Transverse colon (tissue), 4 donors: ENCODE data around the gene GPS1. TPM values are rescaled to one million over a fixed set of nuclear protein-coding genes. Genes with fewer than 3 reads are reported as not detected.

Experiments
- DNase-seq: peaks from one replicate; pipeline ENCODE4 v3.0.0-alpha.2; 2019
- H3K27ac ChIP-seq, 4 donors: fragments of 200-600 bp; sonication (generic); 2 replicates each; pipeline ENCODE4 v1.5.1; 2016 to 2018; ENCODE audit warnings: inconsistent platforms in 4 of 4
- H3K27me3 ChIP-seq: fragments of 200-600 bp; sonication (generic); 2 replicates; pipeline ENCODE4 v1.5.1; 2017; ENCODE audit warnings: inconsistent platforms
- H3K36me3 ChIP-seq, 4 donors: fragments of 200-600 bp; sonication (generic); 2 replicates each; pipeline ENCODE4 v1.5.1; 2017 to 2019; ENCODE audit warnings: inconsistent platforms in 4 of 4
- H3K4me1 ChIP-seq, 4 donors: fragments of 200-600 bp; sonication (generic); 2 replicates each; pipeline ENCODE4 v1.5.1; 2017 to 2020; ENCODE audit warnings: inconsistent platforms in 4 of 4
- H3K4me3 ChIP-seq, 4 donors: fragments of 200-600 bp; sonication (generic); 1 replicate in 1 of 4; 2 replicates in 3 of 4; pipeline versions ENCODE4 v1.5.1 to v1.6.1; 2017 to 2019; ENCODE audit warnings: inconsistent platforms in 4 of 4
- H3K9me3 ChIP-seq, 2 donors: fragments of 200-600 bp; sonication (generic); 2 replicates each; pipeline ENCODE4 v1.5.1; 2017 to 2019; ENCODE audit warnings: inconsistent platforms in 2 of 2
- CTCF ChIP-seq, 5 experiments: fragments of 200-600 bp in 3 of 5; fragments of 450-650 bp in 2 of 5; sonication (generic) in 3 of 5; IDR thresholded peaks; 1 replicate in 2 of 5; 2 replicates in 3 of 5; pipeline ENCODE4 v1.5.1; 2016 to 2017; ENCODE audit warnings: antibody characterized with exemption in 5 of 5, inconsistent platforms in 3 of 5, mild to moderate bottlenecking in 2 of 5, moderate library complexity in 1 of 5
- EP300 ChIP-seq: sonication (generic); formaldehyde crosslinking; IDR thresholded peaks from one replicate; pipeline ENCODE4 v1.6.1; 2017; ENCODE audit warnings: antibody characterized with exemption, low read depth
- POLR2A ChIP-seq: fragments of 450-650 bp; IDR thresholded peaks from one replicate; pipeline ENCODE4 v1.6.1; 2016; ENCODE audit warnings: antibody characterized with exemption, mild to moderate bottlenecking, moderate library complexity
- POLR2AphosphoS5 ChIP-seq, 3 donors: sonication (generic); formaldehyde crosslinking; IDR thresholded peaks; one replicate each; pipeline ENCODE4 v1.6.1; 2016; ENCODE audit warnings: antibody characterized with exemption in 3 of 3
- WGBS, 2 donors: methylation state at CpG; one replicate each; pipeline ENCODE4 v1.1.5; 2018; ENCODE audit warnings: low coverage in 1 of 2; 5-methylcytosine and 5-hydroxymethylcytosine counted together
- in situ Hi-C, 4 donors: fragments of 200-750 bp; cut with MboI; loops; one replicate each; pipeline versions ENCODE4 v1.15.0 to v1.15.1; 2017; ENCODE audit warnings: low sequenced_read_pairs in 3 of 4, low pct_ligation_motif_present in 1 of 4, low pct_unique_long_range_greater_than_20kb in 1 of 4
- intact Hi-C: fragments of 100-400 bp; cut with DNase I; formaldehyde crosslinking; loops from one replicate; pipeline ENCODE4 v1.15.1; 2023; ENCODE audit warnings: low total_unique reads
- total RNA-seq, 4 donors: library from RNA; depleted of rRNA; stranded (reverse); fragments of >200 nt; gene quantifications; one replicate each; pipeline ENCODE4 v1.1.0, GENCODE V29; 2016

GPS1 gene
- total RNA-seq, 4 donors from 2014 or later, result 42.0 to 160 (median 85.5) TPM

- in situ Hi-C loops, result no loop called here
- intact Hi-C loops, result no loop called here
Measured at GRCh38 chr17:82013772-82014321, 37.9 kb upstream of the GPS1 start.

GRCh38 chr17:82014432-82014831 lies 37.3 kb upstream of the GPS1 start:
- no peak for DNase-seq
- Histone ChIP-seq H3K4me3 (no peak overlapping the region), H3K9me3 (no peaks in the 10 kb centered on the region), H3K36me3 (no peaks in the 10 kb centered on the region), H3K27me3 (no peaks in the 10 kb centered on the region), H3K27ac (no peak overlapping the region), H3K4me1 (peaks cover 0 to under 1% (median under 1%) of the 10 kb centered on the region in 4 donors)
- intact Hi-C loops (no loop called here), in situ Hi-C loops (no loop called here)
- TF ChIP-seq EP300 (no peak), CTCF (IDR thresholded peaks at IDR 0.05) (peak in 1 of 5 experiments; percentile 19), POLR2AphosphoS5 (IDR thresholded peaks at IDR 0.05) (no peak), POLR2A (no peak)
- WGBS, 2 donors, result 54% methylated on average over 22 of the region's 23 CpGs; no CpG with 5 or more reads in 1 of the 2 donors

More at GRCh38 chr17:82013772-82014321, 37.9 kb upstream of the GPS1 start:
- H3K36me3 ChIP-seq, result no peaks in the 10 kb centered on the region
- H3K27ac ChIP-seq, result peak overlapping the region; percentile 60 to 81 (median 66)
- no peaks in the 10 kb centered on the region for H3K9me3 ChIP-seq
- 85 to 90% methylated on average over 8 to 16 of the region's 16 CpGs for WGBS, 2 donors
- no peak overlapping the region for H3K4me3 ChIP-seq
- no peaks in the 10 kb centered on the region for H3K4me1 ChIP-seq
- TF ChIP-seq POLR2A (no peak), EP300 (no peak), POLR2AphosphoS5 (IDR thresholded peaks at IDR 0.05) (no peak), CTCF (IDR thresholded peaks at IDR 0.05) (no peak)
- no peak for DNase-seq
- H3K27me3 ChIP-seq, result no peaks in the 10 kb centered on the region

GRCh38 chr17:82014971-82015310 lies 36.8 kb upstream of the GPS1 start:
- in situ Hi-C loops (no loop called here), intact Hi-C loops (no loop called here)
- TF ChIP-seq EP300, result no peak
- no peak for TF ChIP-seq CTCF (IDR thresholded peaks at IDR 0.05)
- TF ChIP-seq POLR2AphosphoS5 (IDR thresholded peaks at IDR 0.05), result no peak
- no peak for TF ChIP-seq POLR2A
- Histone ChIP-seq H3K27me3 (no peaks in the 10 kb centered on the region), H3K9me3 (no peaks in the 10 kb centered on the region), H3K27ac (no peak overlapping the region), H3K36me3 (no peaks in the 10 kb centered on the region), H3K4me1 (peaks cover 0 to 5% (median 4%) of the 10 kb centered on the region in 4 donors), H3K4me3 (no peak overlapping the region)
- no peak for DNase-seq
- 84% methylated on average over 13 of the region's 13 CpGs; no CpG with 5 or more reads in 1 of the 2 donors for WGBS, 2 donors

- H3K4me3 ChIP-seq, result no peak overlapping the region
- H3K9me3 ChIP-seq, result no peaks in the 10 kb centered on the region
- DNase-seq, result no peak
- H3K36me3 ChIP-seq, result no peaks in the 10 kb centered on the region
- in situ Hi-C loops (no loop called here), intact Hi-C loops (no loop called here)
- no peaks in the 10 kb centered on the region for H3K27me3 ChIP-seq
- WGBS, 2 donors, result 87% methylated on average over 24 of the region's 24 CpGs; no CpG with 5 or more reads in 1 of the 2 donors
- TF ChIP-seq POLR2A (no peak), POLR2AphosphoS5 (IDR thresholded peaks at IDR 0.05) (no peak), CTCF (IDR thresholded peaks at IDR 0.05) (no peak), EP300 (no peak)
- no peak overlapping the region for H3K27ac ChIP-seq
- H3K4me1 ChIP-seq, result peaks cover 0 to 10% (median 7%) of the 10 kb centered on the region in 4 donors
Measured at GRCh38 chr17:82015311-82015971, 36.3 kb upstream of the GPS1 start.
